ENCODE data around the gene MCTP1. TPM values are rescaled to one million over a fixed set of nuclear protein-coding genes. Genes with fewer than 3 reads are reported as not detected.

The MCTP1 gene
- total and polyA plus RNA-seq, 4 donors = 8.2 to 54.6 (median 12.3) TPM

GRCh38 chr5:94736498-94736897 lies 548.4 kb downstream of the MCTP1 start:
- no peaks in the 10 kb centered on the region for H3K27me3 ChIP-seq (ENCODE audit: control insufficient read depth, insufficient read depth, low read length)
- H3K4me3 ChIP-seq (ENCODE audit: low read depth, low read length) = no peak overlapping the region
- H3K36me3 ChIP-seq (ENCODE audit: control insufficient read depth, insufficient read depth, low read length) = no peaks in the 10 kb centered on the region
- no peak for DNase-seq (ENCODE audit: low read depth in 4 of 6, low spot score in 6 of 6)
- H3K9me3 ChIP-seq (ENCODE audit: control insufficient read depth, insufficient read depth, low read length) = no peaks in the 10 kb centered on the region
- no peak overlapping the region for H3K27ac ChIP-seq (ENCODE audit: low read depth, low read length)
- no CpG with 5 or more reads among the region's 1 CpG for WGBS (ENCODE audit: insufficient coverage)
- no peaks in the 10 kb centered on the region for H3K4me1 ChIP-seq (ENCODE audit: control insufficient read depth, insufficient read depth, low read length)

GRCh38 chr5:94731471-94731870 lies 553.4 kb downstream of the MCTP1 start:
- no peaks in the 10 kb centered on the region for H3K27me3 ChIP-seq (ENCODE audit: control insufficient read depth, insufficient read depth, low read length)
- peak in 1 of 6 donors; percentile 24 for DNase-seq (ENCODE audit: low read depth in 4 of 6, low spot score in 6 of 6)
- WGBS (ENCODE audit: insufficient coverage) = no CpG with 5 or more reads among the region's 1 CpG
- H3K36me3 ChIP-seq (ENCODE audit: control insufficient read depth, insufficient read depth, low read length) = no peaks in the 10 kb centered on the region
- H3K4me1 ChIP-seq (ENCODE audit: control insufficient read depth, insufficient read depth, low read length) = no peaks in the 10 kb centered on the region
- no peak overlapping the region for H3K4me3 ChIP-seq (ENCODE audit: low read depth, low read length)
- H3K27ac ChIP-seq (ENCODE audit: low read depth, low read length) = no peak overlapping the region
- no peaks in the 10 kb centered on the region for H3K9me3 ChIP-seq (ENCODE audit: control insufficient read depth, insufficient read depth, low read length)

- Histone ChIP-seq H3K4me3 (ENCODE audit: low read depth, low read length) (no peak overlapping the region), H3K27me3 (ENCODE audit: control insufficient read depth, insufficient read depth, low read length) (no peaks in the 10 kb centered on the region), H3K27ac (ENCODE audit: low read depth, low read length) (no peak overlapping the region), H3K9me3 (ENCODE audit: control insufficient read depth, insufficient read depth, low read length) (no peaks in the 10 kb centered on the region), H3K36me3 (ENCODE audit: control insufficient read depth, insufficient read depth, low read length) (no peaks in the 10 kb centered on the region), H3K4me1 (ENCODE audit: control insufficient read depth, insufficient read depth, low read length) (no peaks in the 10 kb centered on the region)
- DNase-seq (ENCODE audit: low read depth in 4 of 6, low spot score in 6 of 6) = no peak
- no CpG with 5 or more reads among the region's 1 CpG for WGBS (ENCODE audit: insufficient coverage)
These were observed 559.8 kb downstream of the MCTP1 start for GRCh38 chr5:94725142-94725541.

- H3K27me3 ChIP-seq (ENCODE audit: control insufficient read depth, insufficient read depth, low read length) = no peaks in the 10 kb centered on the region
These were observed 569.1 kb downstream of the MCTP1 start for GRCh38 chr5:94715768-94716167.

GRCh38 chr5:94711785-94712184 lies 573.1 kb downstream of the MCTP1 start:
- Histone ChIP-seq H3K27me3 (ENCODE audit: control insufficient read depth, insufficient read depth, low read length) (no peaks in the 10 kb centered on the region), H3K9me3 (ENCODE audit: control insufficient read depth, insufficient read depth, low read length) (no peaks in the 10 kb centered on the region), H3K27ac (ENCODE audit: low read depth, low read length) (no peak overlapping the region), H3K4me1 (ENCODE audit: control insufficient read depth, insufficient read depth, low read length) (no peaks in the 10 kb centered on the region), H3K36me3 (ENCODE audit: control insufficient read depth, insufficient read depth, low read length) (no peaks in the 10 kb centered on the region), H3K4me3 (ENCODE audit: low read depth, low read length) (no peak overlapping the region)
- no peak for DNase-seq (ENCODE audit: low read depth in 4 of 6, low spot score in 6 of 6)

More at GRCh38 chr5:94715768-94716167, 569.1 kb downstream of the MCTP1 start:
- no peaks in the 10 kb centered on the region for H3K9me3 ChIP-seq (ENCODE audit: control insufficient read depth, insufficient read depth, low read length)
- H3K4me1 ChIP-seq (ENCODE audit: control insufficient read depth, insufficient read depth, low read length) = no peaks in the 10 kb centered on the region
- H3K36me3 ChIP-seq (ENCODE audit: control insufficient read depth, insufficient read depth, low read length) = no peaks in the 10 kb centered on the region
- 33% methylated on average over 1 of the region's 3 CpGs for WGBS (ENCODE audit: insufficient coverage)
- H3K4me3 ChIP-seq (ENCODE audit: low read depth, low read length) = no peak overlapping the region
- H3K27ac ChIP-seq (ENCODE audit: low read depth, low read length) = no peak overlapping the region
- DNase-seq (ENCODE audit: low read depth in 4 of 6, low spot score in 6 of 6) = peak in 1 of 6 donors; percentile 76

- H3K36me3 ChIP-seq (ENCODE audit: control insufficient read depth, insufficient read depth, low read length) = no peaks in the 10 kb centered on the region
- H3K4me3 ChIP-seq (ENCODE audit: low read depth, low read length) = no peak overlapping the region
- no peaks in the 10 kb centered on the region for H3K9me3 ChIP-seq (ENCODE audit: control insufficient read depth, insufficient read depth, low read length)
- no peaks in the 10 kb centered on the region for H3K27me3 ChIP-seq (ENCODE audit: control insufficient read depth, insufficient read depth, low read length)
- no CpG with 5 or more reads among the region's 1 CpG for WGBS (ENCODE audit: insufficient coverage)
- no peak for DNase-seq (ENCODE audit: low read depth in 4 of 6, low spot score in 6 of 6)
- H3K4me1 ChIP-seq (ENCODE audit: control insufficient read depth, insufficient read depth, low read length) = no peaks in the 10 kb centered on the region
- H3K27ac ChIP-seq (ENCODE audit: low read depth, low read length) = no peak overlapping the region
These were observed 575.6 kb downstream of the MCTP1 start for GRCh38 chr5:94709277-94709676.

GRCh38 chr5:94707359-94707758 lies 577.5 kb downstream of the MCTP1 start:
- H3K36me3 ChIP-seq (ENCODE audit: control insufficient read depth, insufficient read depth, low read length) = no peaks in the 10 kb centered on the region
- DNase-seq (ENCODE audit: low read depth in 4 of 6, low spot score in 6 of 6) = peak in 1 of 6 donors; percentile 65
- no peaks in the 10 kb centered on the region for H3K4me1 ChIP-seq (ENCODE audit: control insufficient read depth, insufficient read depth, low read length)
- WGBS (ENCODE audit: insufficient coverage) = 0% methylated on average over 1 of the region's 2 CpGs
- no peaks in the 10 kb centered on the region for H3K27me3 ChIP-seq (ENCODE audit: control insufficient read depth, insufficient read depth, low read length)
- H3K9me3 ChIP-seq (ENCODE audit: control insufficient read depth, insufficient read depth, low read length) = no peaks in the 10 kb centered on the region
- H3K27ac ChIP-seq (ENCODE audit: low read depth, low read length) = no peak overlapping the region
- no peak overlapping the region for H3K4me3 ChIP-seq (ENCODE audit: low read depth, low read length)

GRCh38 chr5:94705427-94705826 lies 579.5 kb downstream of the MCTP1 start:
- Histone ChIP-seq H3K27ac (ENCODE audit: low read depth, low read length) (no peak overlapping the region), H3K4me3 (ENCODE audit: low read depth, low read length) (no peak overlapping the region), H3K4me1 (ENCODE audit: control insufficient read depth, insufficient read depth, low read length) (no peaks in the 10 kb centered on the region), H3K27me3 (ENCODE audit: control insufficient read depth, insufficient read depth, low read length) (no peaks in the 10 kb centered on the region), H3K9me3 (ENCODE audit: control insufficient read depth, insufficient read depth, low read length) (no peaks in the 10 kb centered on the region), H3K36me3 (ENCODE audit: control insufficient read depth, insufficient read depth, low read length) (no peaks in the 10 kb centered on the region)
- no peak for DNase-seq (ENCODE audit: low read depth in 4 of 6, low spot score in 6 of 6)
- no CpG with 5 or more reads among the region's 1 CpG for WGBS (ENCODE audit: insufficient coverage)

- Histone ChIP-seq H3K36me3 (ENCODE audit: control insufficient read depth, insufficient read depth, low read length) (no peaks in the 10 kb centered on the region), H3K9me3 (ENCODE audit: control insufficient read depth, insufficient read depth, low read length) (no peaks in the 10 kb centered on the region), H3K27me3 (ENCODE audit: control insufficient read depth, insufficient read depth, low read length) (no peaks in the 10 kb centered on the region), H3K4me1 (ENCODE audit: control insufficient read depth, insufficient read depth, low read length) (no peaks in the 10 kb centered on the region), H3K27ac (ENCODE audit: low read depth, low read length) (no peak overlapping the region), H3K4me3 (ENCODE audit: low read depth, low read length) (no peak overlapping the region)
- DNase-seq (ENCODE audit: low read depth in 4 of 6, low spot score in 6 of 6) = no peak
- no CpG with 5 or more reads among the region's 1 CpG for WGBS (ENCODE audit: insufficient coverage)
These were observed 582.2 kb downstream of the MCTP1 start for GRCh38 chr5:94702729-94703128.

GRCh38 chr5:94700592-94700991 lies 584.3 kb downstream of the MCTP1 start:
- H3K27me3 ChIP-seq (ENCODE audit: control insufficient read depth, insufficient read depth, low read length) = no peaks in the 10 kb centered on the region
- H3K4me1 ChIP-seq (ENCODE audit: control insufficient read depth, insufficient read depth, low read length) = no peaks in the 10 kb centered on the region
- no peaks in the 10 kb centered on the region for H3K36me3 ChIP-seq (ENCODE audit: control insufficient read depth, insufficient read depth, low read length)
- H3K9me3 ChIP-seq (ENCODE audit: control insufficient read depth, insufficient read depth, low read length) = no peaks in the 10 kb centered on the region
- no CpG with 5 or more reads among the region's 1 CpG for WGBS (ENCODE audit: insufficient coverage)
- H3K4me3 ChIP-seq (ENCODE audit: low read depth, low read length) = no peak overlapping the region
- H3K27ac ChIP-seq (ENCODE audit: low read depth, low read length) = no peak overlapping the region
- no peak for DNase-seq (ENCODE audit: low read depth in 4 of 6, low spot score in 6 of 6)

Data from spinal cord (tissue), 10 donors.